NCI-H526 treated with DMSO at 0.1 percent for 48 hours (cell line): ENCODE results near the gene NDUFB11.

ENCODE experiments used
- DNase-seq: peaks from one replicate; lab custom pipeline; 2025; lab: John Stamatoyannopoulos, UW

Gene NDUFB11

DNA sequence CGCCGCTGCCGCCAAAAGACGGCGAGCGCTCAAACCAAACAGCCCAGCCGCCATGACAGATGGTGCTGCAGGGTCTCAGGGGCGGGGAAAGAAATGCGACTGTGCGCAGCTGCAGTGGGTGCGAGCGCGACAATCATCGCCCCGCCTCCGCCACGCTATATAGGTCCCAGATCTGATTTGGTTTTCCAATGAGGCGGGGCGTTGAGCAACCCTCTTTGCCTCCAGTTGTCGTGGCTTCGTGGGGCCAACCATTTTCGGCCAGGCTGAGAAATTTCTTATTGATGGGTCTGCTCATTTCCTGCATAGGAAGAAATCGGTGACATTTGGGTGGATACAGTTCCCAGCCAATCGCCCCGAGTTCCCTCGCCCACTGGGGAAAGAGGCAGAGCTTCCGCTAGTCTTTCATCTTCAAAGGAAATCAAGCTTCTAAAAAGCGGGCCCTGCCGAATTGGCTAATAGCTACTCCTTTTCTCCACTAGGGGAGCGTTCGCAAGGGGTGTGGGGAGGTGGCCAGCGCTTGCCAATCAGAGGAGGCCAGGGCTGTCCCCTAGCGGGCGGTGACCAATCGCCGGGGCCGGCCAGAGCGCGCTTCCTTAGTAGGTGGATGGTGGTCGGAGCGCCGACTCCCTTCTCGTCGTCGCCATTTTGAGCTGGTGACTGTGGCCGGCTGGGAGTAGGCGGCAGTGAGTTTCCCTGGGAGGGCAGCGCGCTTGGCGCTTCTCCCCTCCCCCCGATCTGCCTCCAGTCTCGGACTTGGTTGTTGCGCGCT, at the start of gene NDUFB11, which contains the start of gene RBM10:
TSS of gene NDUFB11 (minus strand) at position 77 of the 769 bp plus-strand sequence. CDS start at position 54, 23 bp downstream.
TSS of gene RBM10 (plus strand) at position 596 of the 769 bp plus-strand sequence. CDS start 2,261 bp downstream, outside the sequence.
- DNase-seq = peak; percentile 87

- DNase-seq = peak; percentile 93
These were observed 49.1 kb upstream of the NDUFB11 start, which contains the start of gene UBA1 for GRCh38 chrX:47193475-47194193. UBA1 (plus strand) TSS chrX:47193829; CDS start chrX:47198803, 4,974 bp downstream.

- DNase-seq = no peak
These were observed 47.4 kb upstream of the NDUFB11 start for GRCh38 chrX:47191806-47192401.

GRCh38 chrX:47191331-47191730, 46.8 kb upstream of the NDUFB11 start:
- peak; percentile 72 for DNase-seq

DNA sequence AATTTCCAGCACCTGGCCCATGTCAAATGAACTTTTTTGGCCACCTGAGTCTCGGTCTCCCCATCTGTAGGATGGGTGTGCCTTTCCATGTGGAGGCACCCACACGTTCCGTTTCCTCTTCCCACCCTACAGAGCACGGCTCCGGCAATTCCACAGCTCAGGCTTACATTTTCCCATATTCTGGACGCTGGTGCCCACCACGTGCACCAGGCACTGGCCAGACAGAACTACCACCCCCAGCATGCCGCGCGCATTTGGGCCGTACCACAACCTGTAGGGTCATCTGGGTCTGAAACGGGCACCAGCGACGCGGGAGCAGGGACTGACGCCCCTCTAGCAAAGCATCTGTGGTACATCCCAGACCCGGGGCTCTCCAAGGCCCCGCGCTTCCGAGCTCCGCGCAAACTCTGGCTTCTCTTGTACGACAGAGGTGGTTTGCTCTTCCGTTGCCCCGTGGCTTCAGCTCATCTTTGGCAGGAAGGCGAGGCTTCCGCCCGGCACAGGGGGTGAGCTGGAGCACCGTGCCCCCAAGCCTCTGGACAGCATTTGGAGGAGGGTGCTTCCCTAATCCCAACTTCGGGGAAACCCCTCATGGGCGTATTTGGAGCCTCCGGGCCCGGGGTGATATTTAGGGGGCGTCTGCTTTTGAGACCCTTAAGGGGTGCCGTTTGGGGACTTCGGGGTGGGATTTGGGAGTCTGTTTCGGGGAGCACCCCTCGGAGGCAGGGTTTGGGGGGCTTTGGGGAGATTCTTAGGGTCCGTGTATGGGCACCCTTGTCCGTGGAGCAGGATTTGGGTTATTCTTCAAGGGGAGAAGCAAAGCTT, 46.2 kb upstream of the NDUFB11 start:
- DNase-seq = peak; percentile 86

GRCh38 chrX:47189906-47190305, 45.4 kb upstream of the NDUFB11 start:
- DNase-seq = no peak

DNA sequence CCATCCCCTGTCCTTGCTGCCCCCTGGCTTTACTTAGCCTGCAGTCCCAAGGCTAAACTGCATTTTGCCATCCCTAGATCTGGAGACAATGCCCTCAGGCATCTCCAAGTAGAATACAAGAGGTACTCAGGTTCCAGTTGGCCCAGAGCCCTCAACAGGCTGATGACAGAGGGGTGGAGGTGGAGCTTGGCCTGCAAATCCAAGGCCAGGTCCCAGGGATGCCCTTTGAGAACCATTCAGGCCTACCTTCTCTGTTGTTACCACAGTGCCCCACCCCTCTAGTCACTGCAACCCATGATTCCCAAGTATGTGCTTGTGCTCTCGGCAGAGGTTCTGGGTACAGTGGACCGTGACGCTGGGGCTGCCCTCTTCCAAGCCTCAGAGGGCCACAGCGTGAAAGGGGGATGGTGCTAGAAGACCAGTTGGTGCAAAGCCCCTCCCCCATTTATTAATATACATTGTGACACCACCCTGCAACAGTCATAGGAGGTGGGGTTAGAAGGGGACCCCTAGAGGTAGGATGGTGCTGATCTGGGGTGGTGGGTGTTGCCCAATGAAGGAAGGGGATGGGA, 42.7 kb upstream of the NDUFB11 start:
- no peak for DNase-seq

GRCh38 chrX:47186096-47186740, 41.7 kb upstream of the NDUFB11 start:
- DNase-seq = no peak

DNA sequence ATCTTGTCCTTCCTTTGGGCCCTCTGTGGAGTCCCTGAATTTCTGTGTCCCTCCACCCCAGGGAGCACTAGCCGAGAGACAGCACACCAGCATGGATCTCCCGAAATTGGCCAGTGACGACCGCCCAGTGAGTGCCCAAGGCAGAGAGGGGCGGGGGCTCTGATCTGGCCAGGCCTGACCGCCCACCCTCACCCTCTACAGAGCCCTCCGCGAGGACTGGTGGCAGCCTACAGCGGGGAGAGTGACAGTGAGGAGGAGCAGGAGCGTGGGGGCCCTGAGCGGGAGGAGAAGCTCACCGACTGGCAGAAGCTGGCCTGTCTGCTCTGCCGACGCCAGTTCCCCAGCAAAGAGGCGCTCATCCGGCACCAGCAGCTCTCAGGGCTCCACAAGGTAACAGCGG, 40.7 kb upstream of the NDUFB11 start:
- DNase-seq = no peak

GRCh38 chrX:47184486-47184885, 40.0 kb upstream of the NDUFB11 start:
- no peak for DNase-seq

DNA sequence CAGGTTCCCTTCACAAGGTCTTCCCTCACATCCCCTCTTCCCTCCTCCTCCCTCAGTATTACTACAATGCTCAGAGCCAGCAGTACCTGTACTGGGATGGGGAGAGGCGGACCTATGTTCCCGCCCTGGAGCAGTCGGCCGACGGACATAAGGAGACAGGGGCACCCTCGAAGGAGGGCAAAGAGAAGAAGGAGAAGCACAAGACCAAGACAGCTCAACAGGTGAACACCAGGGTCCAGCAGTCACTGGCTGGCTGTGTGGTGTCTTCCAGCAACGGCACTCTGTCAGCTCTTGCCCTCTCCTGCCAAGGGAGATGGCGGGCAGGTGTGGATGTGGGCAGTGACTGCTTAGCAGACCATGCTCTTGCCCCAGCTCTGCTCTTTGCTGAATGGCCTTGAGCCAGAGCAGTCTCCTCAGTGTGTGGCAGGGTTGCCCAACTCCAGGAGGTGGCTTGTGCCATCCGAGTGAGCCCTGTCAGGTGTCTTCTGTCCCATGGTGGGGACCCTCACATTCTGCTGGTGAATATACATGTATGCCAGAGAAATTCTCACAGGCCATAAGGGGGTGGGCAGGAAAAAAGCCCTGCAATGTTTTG, 37.7 kb upstream of the NDUFB11 start:
- no peak for DNase-seq

DNA sequence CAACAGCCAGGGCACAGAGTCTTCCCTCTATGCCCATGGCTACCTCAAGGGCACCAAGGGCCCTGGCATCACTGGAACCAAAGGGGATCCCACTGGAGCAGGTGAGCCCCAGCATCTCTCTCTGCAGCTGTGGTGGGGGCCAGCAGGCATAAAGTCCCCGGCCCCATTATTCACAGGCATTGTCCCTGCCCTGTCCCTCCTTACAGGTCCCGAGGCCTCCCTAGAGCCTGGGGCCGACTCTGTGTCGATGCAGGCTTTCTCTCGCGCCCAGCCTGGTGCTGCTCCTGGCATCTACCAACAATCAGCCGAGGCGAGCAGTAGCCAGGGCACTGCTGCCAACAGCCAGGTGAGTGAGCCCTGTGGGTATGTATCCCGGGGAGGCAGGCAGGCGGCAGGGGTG, 36.8 kb upstream of the NDUFB11 start:
- no peak for DNase-seq

DNA sequence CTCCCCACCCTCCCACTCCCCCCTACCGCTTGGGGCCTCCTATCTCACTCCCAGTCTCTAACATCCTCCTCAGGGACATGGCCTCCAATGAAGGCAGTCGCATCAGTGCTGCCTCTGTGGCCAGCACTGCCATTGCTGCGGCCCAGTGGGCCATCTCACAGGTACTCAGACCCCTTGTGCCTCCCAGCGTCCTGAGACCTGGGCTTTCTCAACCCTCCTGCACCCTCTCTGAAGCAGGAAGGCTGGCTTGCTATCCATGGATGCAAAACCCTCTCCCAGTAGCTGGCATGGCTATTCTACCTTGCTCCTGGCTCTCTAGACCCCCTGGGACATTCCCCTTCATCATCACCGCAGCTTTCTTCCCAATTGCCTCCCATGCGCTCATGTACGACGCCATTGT, 35.8 kb upstream of the NDUFB11 start:
- no peak for DNase-seq

- DNase-seq = no peak
These were observed 35.4 kb upstream of the NDUFB11 start for GRCh38 chrX:47179928-47180255.

DNA sequence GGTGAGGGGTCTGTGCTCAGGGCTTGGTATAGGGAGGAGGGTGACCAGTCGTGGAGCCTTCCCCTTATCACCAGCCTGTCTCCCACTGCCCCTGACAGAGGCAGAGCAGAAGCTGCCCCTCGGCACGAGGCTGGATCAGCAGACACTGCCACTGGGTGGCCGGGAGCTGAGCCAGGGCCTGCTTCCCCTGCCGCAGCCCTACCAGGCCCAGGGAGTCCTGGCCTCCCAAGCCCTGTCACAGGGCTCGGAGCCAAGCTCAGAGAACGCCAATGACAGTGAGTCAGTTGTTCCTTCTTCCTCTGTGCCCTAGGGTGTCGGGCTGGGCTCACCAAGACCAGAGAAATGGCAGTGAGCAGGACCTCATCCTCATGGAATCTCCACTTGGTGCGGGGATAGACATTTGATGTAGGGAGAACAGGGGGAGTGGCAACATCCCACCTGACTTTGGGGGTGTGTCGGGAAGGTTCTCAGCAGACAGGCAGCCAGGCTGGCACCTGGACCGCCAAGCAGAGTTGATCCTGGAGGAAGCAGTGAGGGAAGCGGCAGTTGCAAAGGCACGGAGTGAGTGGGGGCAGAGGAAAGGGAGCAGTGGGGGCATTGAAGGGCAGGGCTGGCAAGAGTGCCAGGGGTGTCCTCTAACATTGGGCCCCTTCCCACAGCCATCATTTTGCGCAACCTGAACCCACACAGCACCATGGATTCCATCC, 34.9 kb upstream of the NDUFB11 start:
- no peak for DNase-seq

DNA sequence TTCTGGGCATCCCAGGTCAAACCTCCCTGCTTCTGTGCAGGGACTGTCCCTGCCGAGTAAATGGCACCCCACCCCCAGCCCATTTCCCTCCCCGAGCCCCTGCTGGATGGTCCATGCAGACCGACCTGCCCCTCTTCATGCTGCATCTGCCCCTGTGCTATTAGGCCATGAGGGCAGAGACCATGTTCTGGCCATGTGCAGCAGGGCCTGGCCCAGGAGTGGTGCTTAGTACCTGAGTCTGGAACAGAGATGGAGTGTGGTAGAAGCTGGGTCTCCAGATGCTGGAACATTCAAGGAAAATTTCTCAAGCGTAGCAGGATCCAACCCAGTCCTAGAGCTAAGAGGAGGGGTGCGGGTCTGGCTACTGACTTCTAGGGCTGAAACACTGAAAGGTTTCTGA, 33.8 kb upstream of the NDUFB11 start:
- DNase-seq = no peak

DNA sequence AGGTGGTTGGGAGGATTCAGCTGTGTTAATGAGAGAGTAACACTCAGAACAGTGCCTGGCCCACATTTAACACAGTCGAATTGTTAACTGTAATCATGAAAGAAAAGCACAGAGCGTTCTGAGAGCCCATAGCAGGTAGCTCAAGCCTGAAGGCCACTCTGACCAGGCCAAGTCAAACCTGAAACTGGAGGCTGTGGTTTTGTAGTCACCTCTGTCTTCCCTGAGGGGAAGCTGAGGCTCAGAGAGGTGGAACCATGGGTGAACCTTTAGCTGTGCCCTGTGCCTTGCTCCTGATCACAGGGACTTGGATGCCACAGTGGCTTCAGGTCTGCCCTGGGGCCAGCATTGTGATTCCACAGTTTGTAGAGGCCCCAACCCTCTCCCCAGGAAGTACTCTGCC, 32.6 kb upstream of the NDUFB11 start:
- DNase-seq = no peak

GRCh38 chrX:47176101-47176740, 31.7 kb upstream of the NDUFB11 start:
- no peak for DNase-seq

DNA sequence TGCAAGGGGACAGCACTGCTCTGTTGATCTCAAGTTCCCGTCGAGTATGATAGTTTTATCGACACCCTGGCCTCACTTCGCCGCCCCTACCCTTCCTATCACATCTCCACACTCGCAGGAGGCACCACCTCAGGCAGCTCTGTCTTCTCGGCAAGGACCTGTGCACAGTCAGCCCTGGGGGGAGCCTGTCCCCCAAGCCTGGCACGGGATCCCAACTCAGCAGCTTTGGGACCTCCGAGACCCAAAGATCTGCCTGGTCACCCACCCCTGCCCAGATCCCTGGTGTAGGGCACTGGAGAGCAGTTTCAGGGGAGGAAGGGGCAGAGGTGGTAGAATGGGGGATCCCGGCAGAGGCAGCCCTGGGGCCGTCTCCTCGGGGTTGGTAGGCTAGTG, 31.1 kb upstream of the NDUFB11 start:
- DNase-seq = no peak
